Peyer's patch (tissue), 4 donors: ENCODE results near the gene KMT5B. TPM values are rescaled to one million over a fixed set of nuclear protein-coding genes. Genes with fewer than 3 reads are reported as not detected.

Source experiments
- DNase-seq, 3 donors: peaks; one replicate each; pipeline ENCODE4 v3.0.0-alpha.2; 2017 to 2019
- H3K27ac ChIP-seq, 4 donors: fragments of 200-600 bp; sonication (generic); one replicate each; pipeline ENCODE4 v1.5.1; 2016 to 2019
- H3K27me3 ChIP-seq, 2 donors: fragments of 200-600 bp; sonication (generic); one replicate each; pipeline ENCODE4 v1.5.1; 2019
- H3K36me3 ChIP-seq, 3 donors: fragments of 200-600 bp; sonication (generic); one replicate each; pipeline ENCODE4 v1.5.1; 2016 to 2019
- H3K4me1 ChIP-seq, 4 donors: fragments of 200-600 bp; sonication (generic); one replicate each; pipeline ENCODE4 v1.5.1; 2016 to 2019
- H3K4me3 ChIP-seq, 4 donors: fragments of 200-600 bp; sonication (generic); 1 replicate in 3 of 4; 2 replicates in 1 of 4; pipeline ENCODE4 v1.5.1; 2016 to 2019; ENCODE audit warnings: mild to moderate bottlenecking in 1 of 4
- H3K9me3 ChIP-seq, 4 donors: fragments of 200-600 bp; sonication (generic); one replicate each; pipeline ENCODE4 v1.5.1; 2016 to 2019; ENCODE audit warnings: mild to moderate bottlenecking in 1 of 4
- POLR2A ChIP-seq, 2 donors: fragments of 450-650 bp; IDR thresholded peaks; one replicate each; pipeline ENCODE4 v1.5.1; 2017; ENCODE audit warnings: antibody characterized with exemption in 2 of 2, mild to moderate bottlenecking in 2 of 2, moderate library complexity in 2 of 2
- total RNA-seq, 4 donors: library from RNA; depleted of rRNA; stranded (reverse); fragments of >200 nt; gene quantifications; one replicate each; pipeline ENCODE4 v1.1.0, GENCODE V29; 2016
- TF ChIP-seq, protein P1 (sequence below), 6 experiments: fragments of 450-650 bp in 4 of 6; fragments of 200-600 bp in 2 of 6; sonication (generic) in 1 of 6; IDR thresholded peaks; one replicate each; pipeline ENCODE4 v1.5.1; 2017 to 2019; ENCODE audit warnings: antibody characterized with exemption in 6 of 6, mild to moderate bottlenecking in 3 of 6, moderate library complexity in 1 of 6

KMT5B gene
- total RNA-seq, 4 donors from 2014 or later = 55.3 to 74.8 (median 60.3) TPM

GRCh38 chr11:68211546-68211945 is 1.6 kb downstream of the KMT5B start:
- H3K9me3 ChIP-seq = no peaks in the 10 kb centered on the region
- no peaks in the 10 kb centered on the region for H3K27me3 ChIP-seq
- H3K4me3 ChIP-seq = peak overlapping the region; percentile 81 to 98 (median 94)
- peak in 1 of 2 donors; percentile 39 for TF ChIP-seq POLR2A (IDR thresholded peaks at IDR 0.05)
- TF ChIP-seq, protein P1, sequence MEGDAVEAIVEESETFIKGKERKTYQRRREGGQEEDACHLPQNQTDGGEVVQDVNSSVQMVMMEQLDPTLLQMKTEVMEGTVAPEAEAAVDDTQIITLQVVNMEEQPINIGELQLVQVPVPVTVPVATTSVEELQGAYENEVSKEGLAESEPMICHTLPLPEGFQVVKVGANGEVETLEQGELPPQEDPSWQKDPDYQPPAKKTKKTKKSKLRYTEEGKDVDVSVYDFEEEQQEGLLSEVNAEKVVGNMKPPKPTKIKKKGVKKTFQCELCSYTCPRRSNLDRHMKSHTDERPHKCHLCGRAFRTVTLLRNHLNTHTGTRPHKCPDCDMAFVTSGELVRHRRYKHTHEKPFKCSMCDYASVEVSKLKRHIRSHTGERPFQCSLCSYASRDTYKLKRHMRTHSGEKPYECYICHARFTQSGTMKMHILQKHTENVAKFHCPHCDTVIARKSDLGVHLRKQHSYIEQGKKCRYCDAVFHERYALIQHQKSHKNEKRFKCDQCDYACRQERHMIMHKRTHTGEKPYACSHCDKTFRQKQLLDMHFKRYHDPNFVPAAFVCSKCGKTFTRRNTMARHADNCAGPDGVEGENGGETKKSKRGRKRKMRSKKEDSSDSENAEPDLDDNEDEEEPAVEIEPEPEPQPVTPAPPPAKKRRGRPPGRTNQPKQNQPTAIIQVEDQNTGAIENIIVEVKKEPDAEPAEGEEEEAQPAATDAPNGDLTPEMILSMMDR (IDR thresholded peaks at IDR 0.05) = peak in 2 of 6 experiments; percentile 2 to 8
- peak; percentile 21 to 68 (median 63) for DNase-seq
- H3K27ac ChIP-seq = peak overlapping the region in 3 of 4 donors; percentile 99 to 100 (median 99)
- peaks cover 5 to 72% (median 12%) of the 10 kb centered on the region in 4 donors for H3K4me1 ChIP-seq
- no peaks in the 10 kb centered on the region for H3K36me3 ChIP-seq

DNA sequence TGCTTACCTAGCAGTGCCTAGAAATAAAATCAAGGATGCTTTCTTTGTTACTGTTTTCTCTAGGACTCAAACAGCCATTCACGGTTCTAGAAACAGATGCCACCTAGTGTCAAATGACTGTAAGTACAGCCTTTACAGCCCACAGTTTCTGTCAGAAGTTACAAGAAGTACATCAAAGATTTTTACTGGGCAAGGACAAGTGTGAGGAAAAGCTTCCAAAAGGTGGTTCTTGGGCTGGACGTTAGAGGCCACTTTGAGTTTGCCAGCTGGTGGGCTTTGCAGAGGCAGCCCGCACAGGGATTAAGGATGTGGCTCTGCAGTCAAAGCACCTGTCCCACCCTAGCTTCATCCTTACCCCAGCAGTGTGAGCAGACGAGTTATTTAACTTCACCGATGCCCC is 6.9 kb downstream of the KMT5B start:
- TF ChIP-seq, protein P1 (IDR thresholded peaks at IDR 0.05) = peak; percentile 80 to 88 (median 84)
- TF ChIP-seq POLR2A (IDR thresholded peaks at IDR 0.05) = no peak
- peaks cover 5 to 65% (median 8%) of the 10 kb centered on the region in 4 donors for H3K4me1 ChIP-seq

GRCh38 chr11:68204402-68204801 is 8.7 kb downstream of the KMT5B start:
- DNase-seq = peak in 1 of 3 donors; percentile 14
- TF ChIP-seq, protein P1 (IDR thresholded peaks at IDR 0.05) = no peak
- no peak for TF ChIP-seq POLR2A (IDR thresholded peaks at IDR 0.05)
- H3K4me1 ChIP-seq = peaks cover 3 to 46% (median 5%) of the 10 kb centered on the region in 4 donors
- H3K9me3 ChIP-seq = no peaks in the 10 kb centered on the region
- no peaks in the 10 kb centered on the region for H3K36me3 ChIP-seq
- no peak overlapping the region for H3K27ac ChIP-seq
- no peaks in the 10 kb centered on the region for H3K27me3 ChIP-seq
- no peak overlapping the region for H3K4me3 ChIP-seq

More for the DNA sequence above, 6.9 kb downstream of the KMT5B start:
- H3K9me3 ChIP-seq = no peaks in the 10 kb centered on the region
- DNase-seq = peak in 1 of 3 donors; percentile 15
- no peak overlapping the region for H3K27ac ChIP-seq
- no peaks in the 10 kb centered on the region for H3K36me3 ChIP-seq
- H3K27me3 ChIP-seq = no peaks in the 10 kb centered on the region
- no peak overlapping the region for H3K4me3 ChIP-seq

DNA sequence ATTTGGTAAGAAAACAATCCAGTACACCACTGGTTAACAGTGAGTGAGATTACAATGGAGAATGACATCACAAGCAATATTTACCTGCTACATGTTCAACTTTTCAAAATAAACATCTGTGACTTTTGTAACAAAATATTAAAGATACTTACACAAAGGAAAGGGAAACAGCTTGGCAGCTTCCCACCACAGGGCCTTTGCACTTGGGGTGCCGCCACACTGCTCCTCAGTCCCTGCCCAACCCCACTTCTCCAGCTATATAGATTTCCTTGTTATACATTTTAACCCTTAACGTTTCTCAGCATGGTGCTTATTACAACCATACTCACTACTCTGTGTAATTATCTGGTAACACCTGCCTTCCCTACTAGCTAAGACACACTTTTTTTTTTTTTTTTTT is 10.9 kb downstream of the KMT5B start:
- Histone ChIP-seq H3K27ac (no peak overlapping the region), H3K4me3 (no peak overlapping the region), H3K36me3 (no peaks in the 10 kb centered on the region), H3K27me3 (no peaks in the 10 kb centered on the region), H3K4me1 (peaks cover 0 to 32% (median 3%) of the 10 kb centered on the region in 4 donors), H3K9me3 (no peaks in the 10 kb centered on the region)
- TF ChIP-seq POLR2A (IDR thresholded peaks at IDR 0.05) = no peak
- TF ChIP-seq, protein P1 (IDR thresholded peaks at IDR 0.05) = no peak
- DNase-seq = no peak

DNA sequence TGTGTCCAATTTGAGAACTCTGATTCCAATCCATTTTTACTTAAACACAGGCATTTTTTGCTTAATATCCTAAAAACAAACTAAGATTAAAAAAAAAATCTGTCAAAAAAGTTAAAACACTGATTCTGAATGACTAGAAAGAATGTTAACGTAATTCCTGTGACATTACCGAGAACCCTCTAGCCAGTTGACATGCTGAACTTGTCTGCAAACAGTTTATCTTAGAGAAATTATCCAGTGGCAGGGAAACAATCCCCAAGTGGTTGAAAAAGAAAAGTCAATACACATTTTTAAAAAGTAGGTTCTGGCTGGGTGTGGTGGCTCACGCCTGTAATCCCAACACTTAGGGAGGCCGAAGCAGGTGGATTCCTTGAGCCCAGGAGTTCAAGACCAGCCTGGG is 11.6 kb downstream of the KMT5B start:
- peaks cover 0 to 33% (median 3%) of the 10 kb centered on the region in 4 donors for H3K4me1 ChIP-seq
- no peak overlapping the region for H3K4me3 ChIP-seq
- DNase-seq = no peak
- H3K36me3 ChIP-seq = no peaks in the 10 kb centered on the region
- no peak for TF ChIP-seq POLR2A (IDR thresholded peaks at IDR 0.05)
- TF ChIP-seq, protein P1 (IDR thresholded peaks at IDR 0.05) = no peak
- H3K27me3 ChIP-seq = no peaks in the 10 kb centered on the region
- H3K27ac ChIP-seq = no peak overlapping the region
- no peaks in the 10 kb centered on the region for H3K9me3 ChIP-seq

DNA sequence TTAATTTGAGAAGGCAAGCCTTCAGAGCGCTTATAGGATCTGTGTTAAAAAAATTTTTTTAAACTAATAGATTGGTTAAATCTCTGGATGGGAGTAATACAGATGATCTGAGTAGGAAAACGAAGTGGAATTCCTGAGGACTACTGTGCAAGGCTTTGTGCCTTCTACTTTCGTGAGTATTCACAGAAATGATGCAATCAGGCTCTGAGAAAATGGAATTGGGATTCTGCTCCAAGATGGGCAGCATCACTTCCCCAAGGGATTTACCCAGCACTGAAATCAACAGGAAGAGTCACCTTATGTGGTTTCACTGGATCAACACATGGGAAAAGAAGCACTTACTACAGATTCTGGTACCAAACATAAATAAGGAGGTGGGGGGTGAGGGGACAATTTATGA is 12.5 kb downstream of the KMT5B start:
- Histone ChIP-seq H3K4me1 (peaks cover 0 to 30% (median 3%) of the 10 kb centered on the region in 4 donors), H3K36me3 (no peaks in the 10 kb centered on the region), H3K27ac (no peak overlapping the region), H3K4me3 (no peak overlapping the region), H3K9me3 (no peaks in the 10 kb centered on the region), H3K27me3 (no peaks in the 10 kb centered on the region)
- no peak for DNase-seq
- TF ChIP-seq, protein P1 (IDR thresholded peaks at IDR 0.05) = no peak
- no peak for TF ChIP-seq POLR2A (IDR thresholded peaks at IDR 0.05)
